Stimulated activated CD4-positive, alpha-beta T cell treated with anti-CD3 and anti-CD28 coated beads, TNF-alpha, amount 100 ng/mL, for 1 hour (primary cell): Measurements from ENCODE around the gene PTPRN2.

Source experiments
- DNase-seq, 3 donors: peaks; one replicate each; pipeline ENCODE4 v3.0.0-alpha.2; 2020; ENCODE audit warnings: low read depth in 3 of 3, low spot score in 1 of 3

Gene PTPRN2

GRCh38 chr7:157625973-157626742 lies 961.5 kb downstream of the PTPRN2 start:
- no peak for DNase-seq

- DNase-seq = no peak
Measured at GRCh38 chr7:157623556-157623955, 964.1 kb downstream of the PTPRN2 start.

GRCh38 chr7:157622408-157623205 lies 965.0 kb downstream of the PTPRN2 start:
- no peak for DNase-seq

GRCh38 chr7:157622000-157622399 lies 965.6 kb downstream of the PTPRN2 start:
- DNase-seq = no peak

GRCh38 chr7:157621131-157621681 lies 966.4 kb downstream of the PTPRN2 start:
- no peak for DNase-seq

- no peak for DNase-seq
Measured at GRCh38 chr7:157620616-157621015, 967.0 kb downstream of the PTPRN2 start.

GRCh38 chr7:157619753-157620525 lies 967.7 kb downstream of the PTPRN2 start:
- DNase-seq = no peak

- no peak for DNase-seq
Measured at GRCh38 chr7:157618823-157619606, 968.6 kb downstream of the PTPRN2 start.

- no peak for DNase-seq
Measured at GRCh38 chr7:157618091-157618726, 969.4 kb downstream of the PTPRN2 start.

- no peak for DNase-seq
Measured at GRCh38 chr7:157617401-157617800, 970.2 kb downstream of the PTPRN2 start.

- DNase-seq = no peak
Measured at GRCh38 chr7:157616931-157617330, 970.7 kb downstream of the PTPRN2 start.

GRCh38 chr7:157616426-157616825 lies 971.2 kb downstream of the PTPRN2 start:
- no peak for DNase-seq

GRCh38 chr7:157615852-157616251 lies 971.8 kb downstream of the PTPRN2 start:
- no peak for DNase-seq

GRCh38 chr7:157615101-157615817 lies 972.4 kb downstream of the PTPRN2 start:
- DNase-seq = no peak

- no peak for DNase-seq
Measured at GRCh38 chr7:157614457-157615020, 973.1 kb downstream of the PTPRN2 start.

- DNase-seq = no peak
Measured at GRCh38 chr7:157613575-157614322, 973.9 kb downstream of the PTPRN2 start.

GRCh38 chr7:157612664-157613561 lies 974.7 kb downstream of the PTPRN2 start:
- DNase-seq = peak; percentile 17 to 65 (median 20)
